H1 (cell line): ENCODE data around the gene CPXM1. TPM values are rescaled to one million over a fixed set of nuclear protein-coding genes. Genes with fewer than 3 reads are reported as not detected.

Experiments
- CTCF ChIA-PET: fragments of 300-600 bp; sonication (Branson Sonifier 250); formaldehyde crosslinking; loops from one replicate; lab custom pipeline; 2021; ENCODE audit not compliant: partially characterized antibody; lab: Charles Lee
- POLR2A ChIA-PET: fragments of 300-600 bp; sonication (Branson Sonifier 250); formaldehyde crosslinking; loops from one replicate; lab custom pipeline; 2021; ENCODE audit warnings: inconsistent platforms; ENCODE audit not compliant: partially characterized antibody; lab: Charles Lee
- DNase-seq, 2 experiments: peaks; one replicate each; pipeline versions ENCODE4 v3.0.0 to v3.0.0-alpha.2; 2010 to 2022; ENCODE audit warnings: low spot score in 2 of 2, low read depth in 1 of 2, mixed read lengths in 1 of 2
- FAIRE-seq: peaks from 2 replicates; lab custom pipeline; 2011; peaks lifted over from hg19 to GRCh38; lab: Jason Lieb, UNC
- H2AFZ ChIP-seq: 2 replicates; pipeline ENCODE4 v1.8.1; 2012; ENCODE audit warnings: low read length, inconsistent platforms
- H2AK5ac ChIP-seq: 2 replicates; pipeline ENCODE4 v1.6.1; 2013; ENCODE audit warnings: low read depth, low read length
- H2BK120ac ChIP-seq: replicated peaks from 2 replicates; pipeline ENCODE3; 2013; ENCODE audit warnings: low read depth, low read length, inconsistent platforms
- H2BK12ac ChIP-seq: 2 replicates; pipeline ENCODE4 v1.6.1; 2013; ENCODE audit warnings: low read depth, low read length
- H2BK15ac ChIP-seq: 2 replicates; pipeline ENCODE4 v1.6.1; 2013; ENCODE audit warnings: low read length
- H2BK20ac ChIP-seq: 2 replicates; pipeline ENCODE4 v1.6.1; 2013; ENCODE audit warnings: low read length
- H2BK5ac ChIP-seq: 2 replicates; pipeline ENCODE4 v1.6.1; 2013; ENCODE audit warnings: low read depth, low read length
- H3K14ac ChIP-seq: 2 replicates; pipeline ENCODE4 v1.6.1; 2013; ENCODE audit warnings: inconsistent platforms; ENCODE audit not compliant: insufficient read length
- H3K18ac ChIP-seq: 2 replicates; pipeline ENCODE4 v1.6.1; 2013; ENCODE audit warnings: low read length; ENCODE audit errors: extremely low read depth
- H3K23ac ChIP-seq: 2 replicates; pipeline ENCODE4 v1.6.1; 2013; ENCODE audit warnings: inconsistent platforms; ENCODE audit not compliant: insufficient read length
- H3K23me2 ChIP-seq: 2 replicates; pipeline ENCODE4 v1.6.1; 2013; ENCODE audit warnings: low read depth, low read length
- H3K27ac ChIP-seq: 2 replicates; pipeline ENCODE4 v1.6.1; 2011; ENCODE audit warnings: low read depth, low read length, inconsistent platforms
- H3K27me3 ChIP-seq, 4 experiments: replicated peaks in 1 of 4; 1 replicate in 1 of 4; 2 replicates in 3 of 4; pipeline versions ENCODE4 v1.6.1 to v1.8.1; 2011 to 2013; ENCODE audit warnings: low read length in 3 of 4, mild to moderate bottlenecking in 3 of 4, inconsistent platforms in 2 of 4, mixed read lengths in 2 of 4, moderate library complexity in 1 of 4; ENCODE audit not compliant: control insufficient read depth in 3 of 4, insufficient read depth in 3 of 4; ENCODE audit errors: extremely low read depth in 1 of 4
- H3K36me3 ChIP-seq, 4 experiments: 2 replicates each; pipeline versions ENCODE4 v1.6.1 to v1.8.1; 2011 to 2013; ENCODE audit warnings: mild to moderate bottlenecking in 4 of 4, low read length in 3 of 4, moderate library complexity in 2 of 4, control low read depth in 1 of 4, inconsistent platforms in 1 of 4; ENCODE audit not compliant: insufficient read depth in 4 of 4, control insufficient read depth in 2 of 4
- H3K4ac ChIP-seq: replicated peaks from 2 replicates; pipeline ENCODE3; 2013; ENCODE audit warnings: low read length, low read depth, mixed read lengths, inconsistent platforms; ENCODE audit not compliant: insufficient read length
- H3K4me1 ChIP-seq, 4 experiments: replicated peaks in 1 of 4; 1 replicate in 1 of 4; 2 replicates in 3 of 4; pipeline versions ENCODE4 v1.6.1 to v1.8.1; 2011 to 2013; ENCODE audit warnings: low read length in 3 of 4, inconsistent platforms in 2 of 4, mixed read lengths in 1 of 4; ENCODE audit not compliant: insufficient read depth in 4 of 4, control insufficient read depth in 3 of 4
- H3K4me2 ChIP-seq, 2 experiments: 2 replicates each; pipeline versions ENCODE4 v1.6.1 to v1.8.1; 2011 to 2013; ENCODE audit warnings: low read depth in 2 of 2, low read length in 2 of 2, control low read depth in 1 of 2, inconsistent platforms in 1 of 2, mild to moderate bottlenecking in 1 of 2; ENCODE audit not compliant: insufficient read depth in 1 of 2
- H3K4me3 ChIP-seq, 4 experiments: fragments of 200-600, 300-600 bp in 1 of 4; sonication (generic), shearing (Covaris generic), sonication (Bioruptor Twin) in 1 of 4; 2 replicates each; pipeline versions ENCODE4 v1.5.1 to v1.8.1; 2011 to 2016; ENCODE audit warnings: low read length in 4 of 4, low read depth in 3 of 4, control low read depth in 2 of 4, inconsistent platforms in 2 of 4, mild to moderate bottlenecking in 2 of 4, mixed read lengths in 1 of 4, moderate library complexity in 1 of 4; ENCODE audit not compliant: insufficient read depth in 2 of 4; ENCODE audit errors: extremely low read depth in 1 of 4
- H3K56ac ChIP-seq: replicated peaks from 2 replicates; pipeline ENCODE3; 2013; ENCODE audit warnings: low read depth, mild to moderate bottlenecking, mixed read lengths, low read length, inconsistent platforms; ENCODE audit not compliant: insufficient read length
- H3K79me1 ChIP-seq: 2 replicates; pipeline ENCODE4 v1.6.1; 2013; ENCODE audit warnings: low read depth, low read length, control low read depth
- H3K79me2 ChIP-seq, 2 experiments: 2 replicates each; pipeline versions ENCODE4 v1.6.1 to v1.8.1; 2012 to 2013; ENCODE audit warnings: low read length in 2 of 2, mild to moderate bottlenecking in 2 of 2, inconsistent platforms in 1 of 2; ENCODE audit not compliant: insufficient read depth in 2 of 2, control insufficient read depth in 1 of 2
- H3K9ac ChIP-seq, 4 experiments: replicated peaks in 1 of 4; 1 replicate in 1 of 4; 2 replicates in 3 of 4; pipeline versions ENCODE4 v1.6.1 to v1.8.1; 2011 to 2013; ENCODE audit warnings: low read depth in 3 of 4, low read length in 3 of 4, control low read depth in 2 of 4, mild to moderate bottlenecking in 2 of 4, moderate library complexity in 2 of 4, inconsistent platforms in 1 of 4; ENCODE audit errors: extremely low read depth in 1 of 4
- H3K9me3 ChIP-seq, 2 experiments: 2 replicates each; pipeline versions ENCODE4 v1.6.1 to v1.8.1; 2012 to 2013; ENCODE audit warnings: mild to moderate bottlenecking in 2 of 2, moderate library complexity in 2 of 2, control low read depth in 1 of 2, inconsistent platforms in 1 of 2, low read depth in 1 of 2, low read length in 1 of 2, mixed read lengths in 1 of 2; ENCODE audit not compliant: insufficient read depth in 2 of 2
- H4K20me1 ChIP-seq, 2 experiments: replicated peaks in 1 of 2; 2 replicates each; pipeline versions ENCODE3 to v1.8.1; 2011 to 2013; ENCODE audit warnings: inconsistent platforms in 2 of 2, low read length in 2 of 2, mild to moderate bottlenecking in 1 of 2; ENCODE audit not compliant: insufficient read depth in 2 of 2, control insufficient read depth in 1 of 2
- H4K5ac ChIP-seq: 2 replicates; pipeline ENCODE4 v1.6.1; 2013; ENCODE audit warnings: low read length, low read depth, mixed read lengths, inconsistent platforms; ENCODE audit not compliant: insufficient read length
- H4K8ac ChIP-seq: 2 replicates; pipeline ENCODE4 v1.8.0; 2013; ENCODE audit warnings: mild to moderate bottlenecking, moderate library complexity, low read length, inconsistent platforms; ENCODE audit not compliant: insufficient read depth; ENCODE audit errors: extremely low read depth
- H4K91ac ChIP-seq: replicated peaks from 2 replicates; pipeline ENCODE3; 2013; ENCODE audit warnings: low read length, mixed read lengths, inconsistent platforms; ENCODE audit not compliant: insufficient read length
- RXRA ChIP-seq: IDR thresholded peaks from 2 replicates; pipeline ENCODE4 v1.6.1; 2011; ENCODE audit warnings: low read depth, mild to moderate bottlenecking, low read length, moderate library complexity; ENCODE audit not compliant: insufficient read depth
- WGBS, 2 experiments: shearing (Covaris generic) in 1 of 2; methylation state at CpG; one replicate each; pipeline versions ENCODE4 v1.1.6 to v1.1.7; 2013 to 2015; ENCODE audit warnings: low lambda C conversion rate in 2 of 2, mixed read lengths in 2 of 2, inconsistent platforms in 1 of 2, low coverage in 1 of 2, missing lambda C conversion rate in 1 of 2; ENCODE audit not compliant: insufficient replicate concordance in 2 of 2, insufficient coverage in 1 of 2, insufficient read length in 1 of 2; ENCODE audit errors: extremely low coverage in 1 of 2, missing lambda C conversion rate in 1 of 2; 5-methylcytosine and 5-hydroxymethylcytosine counted together
- polyA plus RNA-seq, 7 experiments: library from polyadenylated mRNA; depleted of rRNA in 3 of 7; stranded (reverse) in 5 of 7; unstranded in 2 of 7; fragments of >200 nt in 5 of 7; fragments of 200-250 nt in 2 of 7; gene quantifications; 1 replicate in 5 of 7; 2 replicates in 1 of 7; 4 replicates in 1 of 7; pipeline versions ENCODE4 v1.2.1 to v1.2.3, GENCODE V29; 2011 to 2013; ENCODE audit warnings: missing spikeins in 2 of 7, mixed read lengths in 2 of 7
- total RNA-seq: library from RNA; stranded (reverse); fragmentation: NEBNext Ultra II Directional; extraction: Animal tissue kit (Norgen Biotek cat#: 25700); gene quantifications from 2 replicates; pipeline ENCODE4 v1.2.1, GENCODE V29; 2021

The CPXM1 gene
- total and polyA plus RNA-seq, 2 of the 8 experiments (the other 6 are each of a cell fraction or from before 2014, with no cell fraction given) = 31.3 to 81.9 TPM

- Histone ChIP-seq H2BK5ac (no peak overlapping the region), H3K4me3 (no peak overlapping the region), H3K4me1 (peaks cover 0 to 4% (median 0%) of the 10 kb centered on the region in 4 experiments; a peak in 3 of 7 replicates), H2BK120ac (no peak overlapping the region), H2AK5ac (no peak overlapping the region), H2BK20ac (no peak overlapping the region), H3K36me3 (no peaks in the 10 kb centered on the region), H4K91ac (no peak overlapping the region), H3K4me2 (no peak overlapping the region), H4K20me1 (no peaks in the 10 kb centered on the region), H4K5ac (no peak overlapping the region), H3K27ac (no peak overlapping the region), H2AFZ (no peak overlapping the region), H2BK15ac (no peak overlapping the region), H3K56ac (no peak overlapping the region), H3K4ac (no peak overlapping the region), H3K23ac (no peak overlapping the region), H3K9ac (no peak overlapping the region), H3K27me3 (no peaks in the 10 kb centered on the region), H3K9me3 (no peaks in the 10 kb centered on the region), H4K8ac (no peak overlapping the region), H3K14ac (no peak overlapping the region), H3K79me2 (no peaks in the 10 kb centered on the region), H3K79me1 (no peaks in the 10 kb centered on the region), H3K23me2 (no peaks in the 10 kb centered on the region; the same call in 1 of the 2 replicates), H2BK12ac (no peak overlapping the region), H3K18ac (no peak overlapping the region)
- POLR2A ChIA-PET = interaction anchor here (1.4 kb wide), 1 partner anchor 9 kb away, joined by 5 read pairs; the partner anchor contains the start of genes PCED1A and VPS16
- CTCF ChIA-PET = interaction anchor here (1.1 to 5.4 kb wide), 6 partner anchors 16 to 175 kb away, joined by 4 to 94 read pairs (median 5); no protein-coding TSS in a partner anchor
- no peak for TF ChIP-seq RXRA
- FAIRE-seq (no peak), DNase-seq (no peak)
- 87% methylated on average over 4 of the region's 4 CpGs; no CpG with 5 or more reads in 1 of the 2 experiments for WGBS, 2 experiments
These were observed 49.1 kb upstream of the CPXM1 start for GRCh38 chr20:2849529-2849928.
